IPS-15b (cell line): ENCODE data around the gene SOX9.

Experiments
- H3K27me3 ChIP-seq: one replicate; pipeline ENCODE4 v1.6.1; 2013; ENCODE audit warnings: low read length; ENCODE audit not compliant: control insufficient read depth, insufficient read depth
- H3K36me3 ChIP-seq: one replicate; pipeline ENCODE4 v1.6.1; 2013; ENCODE audit warnings: low read length; ENCODE audit not compliant: control insufficient read depth, insufficient read depth
- H3K4me1 ChIP-seq: one replicate; pipeline ENCODE4 v1.6.1; 2013; ENCODE audit warnings: mild to moderate bottlenecking, low read length; ENCODE audit not compliant: control insufficient read depth, insufficient read depth
- H3K4me3 ChIP-seq: one replicate; pipeline ENCODE4 v1.5.1; 2013; ENCODE audit warnings: low read depth, low read length
- H3K9ac ChIP-seq: one replicate; pipeline ENCODE4 v1.6.1; 2013; ENCODE audit warnings: low read depth, mild to moderate bottlenecking, low read length
- H3K9me3 ChIP-seq: one replicate; pipeline ENCODE4 v1.6.1; 2013; ENCODE audit warnings: mild to moderate bottlenecking, low read length; ENCODE audit not compliant: control insufficient read depth, insufficient read depth

SOX9 gene

DNA sequence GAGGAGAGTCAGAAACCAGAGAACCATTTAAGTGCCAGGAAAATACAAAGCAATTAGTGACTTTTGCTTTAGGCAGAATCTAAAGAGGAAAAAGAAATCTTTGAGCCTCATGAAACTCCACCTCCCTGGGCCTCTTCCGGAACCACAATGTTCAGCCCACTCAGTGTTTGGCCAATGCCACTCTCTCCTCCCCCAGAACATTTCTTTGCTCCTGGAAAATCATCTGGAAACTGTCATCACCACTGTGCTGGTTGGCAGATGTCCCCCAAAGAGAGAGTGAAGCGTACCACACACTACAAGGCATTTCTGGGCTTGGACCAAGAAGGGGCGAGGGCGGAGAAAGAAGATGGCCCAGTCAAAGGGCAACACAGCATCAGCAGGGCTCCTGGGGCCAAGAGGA lies 7.1 kb upstream of the SOX9 start:
- peaks cover 20% of the 10 kb centered on the region for H3K4me1 ChIP-seq
- H3K9ac ChIP-seq, result no peak overlapping the region
- H3K4me3 ChIP-seq, result no peak overlapping the region
- no peaks in the 10 kb centered on the region for H3K9me3 ChIP-seq
- H3K27me3 ChIP-seq, result peaks cover 70% of the 10 kb centered on the region
- H3K36me3 ChIP-seq, result no peaks in the 10 kb centered on the region

DNA sequence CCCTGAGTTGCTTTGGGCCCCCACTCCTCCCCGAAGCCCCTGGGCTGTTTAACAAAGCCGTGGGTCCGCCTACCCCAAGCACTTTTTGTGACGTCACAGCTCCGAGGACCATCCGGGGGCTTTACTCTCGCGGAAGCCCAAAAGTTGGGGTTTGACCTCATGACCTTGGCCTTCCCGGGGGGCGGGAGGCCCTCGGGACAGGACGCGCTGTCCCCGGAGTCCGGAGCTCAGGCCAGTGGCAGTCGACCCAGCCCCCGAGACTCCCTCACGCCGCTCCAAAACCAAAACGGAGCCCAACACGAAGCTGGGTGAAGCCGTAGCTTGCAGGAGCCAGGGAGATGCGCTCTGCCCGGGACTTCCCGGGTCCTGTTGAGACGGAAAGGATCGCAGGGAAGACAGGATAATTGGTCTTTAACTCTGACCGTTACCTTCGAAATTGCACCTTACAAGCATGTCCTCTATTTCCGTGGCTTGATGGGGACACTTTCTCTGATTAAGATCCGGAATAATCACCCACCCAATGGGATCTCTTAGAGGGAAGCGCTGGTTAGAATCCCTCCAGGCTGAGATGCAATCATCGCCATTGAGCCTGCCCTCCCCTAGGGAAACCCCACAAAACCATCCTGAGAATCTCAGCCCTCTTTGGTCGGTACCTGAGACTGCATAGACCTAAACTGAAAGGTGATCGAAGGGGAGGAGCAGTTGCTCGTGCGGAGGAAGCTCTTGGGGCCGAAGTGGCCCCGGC lies 4.9 kb upstream of the SOX9 start:
- Histone ChIP-seq H3K9ac (no peak overlapping the region), H3K27me3 (peaks cover 74% of the 10 kb centered on the region), H3K4me3 (peak overlapping the region; percentile 81), H3K9me3 (no peaks in the 10 kb centered on the region), H3K4me1 (peaks cover 18% of the 10 kb centered on the region), H3K36me3 (no peaks in the 10 kb centered on the region)

DNA sequence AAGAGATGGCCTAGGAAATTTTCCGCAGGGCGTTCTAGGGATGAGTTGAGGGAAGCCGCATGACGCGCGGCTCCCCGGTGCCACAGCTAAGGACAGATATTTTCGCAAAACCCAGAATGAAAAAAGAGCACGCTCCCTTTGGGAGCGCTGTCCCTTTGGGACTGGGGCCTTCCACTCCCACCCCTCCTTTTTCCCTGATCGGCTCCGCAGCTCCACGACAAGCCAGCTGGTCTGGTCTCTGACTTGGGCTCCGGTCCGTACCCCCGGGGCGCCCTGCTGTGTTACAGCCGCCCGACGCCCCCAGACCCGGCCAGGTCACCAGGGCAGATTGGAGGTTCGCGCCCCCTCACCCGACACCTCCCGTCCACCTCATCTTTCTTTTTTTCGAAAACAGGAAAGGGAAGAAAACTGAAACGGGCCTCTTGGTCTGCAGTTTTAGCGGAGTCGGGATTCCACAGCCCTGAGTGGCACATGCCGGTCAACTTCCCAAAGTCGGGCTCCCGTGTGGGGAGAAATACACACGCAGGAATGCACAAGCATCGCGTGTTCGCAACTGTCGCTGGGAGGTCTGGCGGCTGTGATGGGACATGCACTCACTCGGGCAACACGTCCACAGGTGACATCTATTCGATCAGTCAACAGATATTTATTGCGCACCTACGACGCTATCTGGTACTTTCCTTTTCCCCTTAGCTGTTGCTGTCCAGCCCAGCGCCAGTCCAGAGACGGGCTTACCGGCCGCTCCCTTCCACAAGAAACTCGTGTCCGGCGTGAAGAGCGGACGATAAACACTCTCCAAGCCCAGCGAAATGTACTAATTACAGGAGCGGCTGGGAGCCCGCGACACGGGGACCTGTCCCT lies 3.9 kb upstream of the SOX9 start:
- H3K9ac ChIP-seq, result no peak overlapping the region
- H3K27me3 ChIP-seq, result peaks cover 76% of the 10 kb centered on the region
- H3K4me1 ChIP-seq, result peaks cover 12% of the 10 kb centered on the region
- H3K9me3 ChIP-seq, result no peaks in the 10 kb centered on the region
- H3K36me3 ChIP-seq, result no peaks in the 10 kb centered on the region
- H3K4me3 ChIP-seq, result peak overlapping the region; percentile 81

DNA sequence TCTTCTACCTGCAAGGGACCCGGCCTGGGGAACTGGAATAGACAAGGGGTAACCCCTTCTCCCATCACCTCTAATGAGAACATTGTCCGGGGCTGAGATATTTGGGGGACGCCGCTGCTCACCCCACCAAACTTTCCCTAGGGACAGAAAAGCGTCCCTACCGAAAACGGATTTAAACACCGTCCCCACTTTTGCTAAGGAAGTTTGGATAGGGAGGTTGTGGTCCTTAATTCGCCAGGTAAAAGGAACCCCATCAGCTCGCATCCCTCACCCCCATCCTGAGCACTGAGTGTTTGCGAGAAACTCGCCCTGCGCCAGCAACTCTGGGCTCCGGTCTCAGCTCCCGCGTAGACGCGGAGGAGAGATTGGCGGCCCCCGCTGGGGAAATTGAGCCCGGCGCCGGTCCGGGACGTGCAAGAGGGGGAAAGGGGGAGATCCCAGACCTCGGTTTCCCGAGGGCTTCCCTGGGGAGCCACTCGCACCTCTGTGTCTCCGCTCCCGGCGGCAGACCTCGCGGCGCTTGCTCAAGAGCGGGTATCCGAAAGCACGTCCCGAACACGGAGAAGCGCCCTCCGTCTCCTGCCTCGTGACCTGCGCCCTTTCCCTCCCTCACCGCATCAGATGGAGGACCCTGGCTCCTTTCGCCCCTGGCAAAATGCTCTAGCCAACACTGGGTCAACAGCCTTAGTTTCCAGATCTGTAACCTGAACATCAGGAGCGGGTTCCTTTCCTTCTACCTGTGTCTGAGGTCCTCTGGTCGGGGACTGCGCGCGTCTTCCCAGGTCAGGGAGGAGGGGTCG lies 3.1 kb upstream of the SOX9 start:
- no peaks in the 10 kb centered on the region for H3K36me3 ChIP-seq
- no peaks in the 10 kb centered on the region for H3K9me3 ChIP-seq
- peaks cover 75% of the 10 kb centered on the region for H3K27me3 ChIP-seq
- H3K9ac ChIP-seq, result no peak overlapping the region
- peak overlapping the region; percentile 81 for H3K4me3 ChIP-seq
- H3K4me1 ChIP-seq, result peaks cover 9% of the 10 kb centered on the region

DNA sequence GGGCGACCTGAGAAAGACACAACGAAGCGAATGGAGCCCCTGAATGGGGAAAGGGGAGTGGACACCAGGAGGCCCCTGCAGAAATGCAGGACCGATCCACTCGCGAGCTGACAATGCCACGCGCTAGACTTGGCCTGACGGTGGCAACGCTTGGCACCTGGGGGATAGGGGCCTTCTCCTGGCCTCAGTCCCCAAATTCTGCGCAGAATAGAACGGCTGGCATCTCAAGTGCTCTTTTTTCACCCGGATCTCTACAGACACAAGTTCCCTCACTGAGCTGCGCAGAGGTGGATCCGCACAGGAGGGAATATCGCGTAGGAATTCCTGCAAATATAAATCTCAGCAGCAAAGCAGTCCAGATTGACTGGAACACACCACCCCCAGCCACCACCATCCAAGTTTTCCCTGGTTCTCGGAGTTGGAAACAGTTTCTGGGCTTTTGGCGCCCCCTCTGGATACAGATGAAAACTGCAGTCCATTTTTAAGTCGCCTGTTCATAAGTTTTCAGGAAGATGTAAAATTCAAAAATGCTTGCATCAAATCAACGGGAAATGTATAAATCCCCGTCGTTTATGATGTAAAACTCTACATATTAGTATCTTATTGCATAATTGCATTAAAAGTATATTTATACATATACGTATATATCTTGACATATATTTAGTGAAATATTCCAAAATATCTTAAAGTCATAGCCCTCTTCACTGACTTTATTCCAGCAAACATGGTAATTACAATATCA lies 2.3 kb upstream of the SOX9 start:
- no peaks in the 10 kb centered on the region for H3K36me3 ChIP-seq
- H3K27me3 ChIP-seq, result peaks cover 80% of the 10 kb centered on the region
- H3K4me1 ChIP-seq, result peaks cover 9% of the 10 kb centered on the region
- H3K9me3 ChIP-seq, result no peaks in the 10 kb centered on the region
- peak overlapping the region; percentile 81 for H3K4me3 ChIP-seq
- H3K9ac ChIP-seq, result no peak overlapping the region

DNA sequence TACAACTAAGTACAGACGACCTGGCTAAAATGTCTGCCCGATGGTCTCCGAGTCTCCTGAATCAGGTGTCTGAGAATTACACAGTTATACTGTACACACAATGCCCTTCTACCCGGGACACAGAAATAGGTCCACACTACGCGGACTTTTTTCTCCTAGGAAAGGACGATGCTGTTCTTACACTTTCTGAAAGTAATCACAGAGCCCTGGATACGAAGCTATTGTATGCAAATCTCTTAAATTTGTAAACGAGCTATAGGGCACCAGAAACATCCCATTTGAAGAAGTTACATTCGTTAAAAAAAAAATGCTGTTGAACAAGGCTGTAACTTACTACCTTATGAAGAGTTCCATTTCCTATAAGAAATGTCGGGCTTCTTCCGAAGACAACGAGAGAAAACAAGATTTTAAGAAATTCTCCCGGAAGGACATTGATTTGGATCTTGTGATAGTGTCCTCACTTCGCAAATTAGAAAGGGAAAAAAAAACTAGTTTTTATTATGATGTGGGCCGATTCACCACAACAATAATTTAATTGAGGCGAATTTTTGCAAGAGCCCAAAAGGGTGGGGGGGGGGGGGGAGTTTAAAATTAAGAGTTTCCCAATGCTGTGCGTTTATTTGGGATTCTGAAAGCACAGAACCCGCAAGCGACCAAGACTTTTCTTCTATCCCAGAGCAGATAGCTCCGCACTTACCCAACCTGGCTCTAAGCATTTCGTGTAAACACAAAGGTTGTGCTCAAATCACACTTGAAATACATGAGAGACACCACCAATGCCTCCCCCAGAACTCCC lies 1.5 kb upstream of the SOX9 start:
- Histone ChIP-seq H3K4me3 (peak overlapping the region; percentile 56), H3K9me3 (no peaks in the 10 kb centered on the region), H3K9ac (no peak overlapping the region), H3K4me1 (peaks cover 9% of the 10 kb centered on the region), H3K27me3 (peaks cover 79% of the 10 kb centered on the region), H3K36me3 (peaks cover 5% of the 10 kb centered on the region)

DNA sequence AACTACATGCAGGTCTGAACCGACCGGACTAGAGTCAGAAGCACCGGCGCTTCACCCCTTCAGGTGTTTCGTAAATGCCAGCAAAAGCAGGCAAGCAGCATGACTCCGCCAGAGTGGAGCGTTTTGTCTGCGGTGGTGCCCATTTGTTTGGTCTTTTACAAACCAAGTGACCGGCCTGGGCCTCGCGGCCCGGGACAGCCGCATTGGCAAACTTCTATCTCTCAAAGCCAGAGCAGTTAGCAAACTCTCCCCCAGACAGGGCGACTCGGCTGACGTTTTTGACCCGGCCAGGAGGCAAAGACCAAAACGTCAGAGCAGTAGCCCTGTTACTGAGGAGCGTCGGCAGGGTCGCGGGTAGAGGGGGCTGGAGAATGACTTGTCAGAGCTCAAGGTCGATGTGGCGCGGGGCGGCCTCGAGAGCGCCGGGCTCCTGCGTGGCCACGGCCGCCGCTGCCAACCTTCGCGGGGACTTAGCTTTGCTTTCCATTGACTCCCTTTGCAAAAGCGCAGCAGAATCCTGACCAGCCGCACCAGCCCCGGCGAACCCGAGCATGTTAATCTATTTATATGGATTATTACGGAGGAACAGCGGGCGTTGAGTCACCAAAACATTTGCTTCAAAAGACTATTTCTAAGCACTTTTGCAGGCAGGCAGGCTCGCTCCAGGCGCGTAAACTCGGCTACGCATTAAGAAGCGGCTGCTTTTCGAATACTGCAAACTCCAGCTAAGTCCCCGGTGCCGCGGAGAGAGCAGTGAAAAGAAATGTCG lies 763 bp upstream of the SOX9 start:
- Histone ChIP-seq H3K9me3 (no peaks in the 10 kb centered on the region), H3K36me3 (peaks cover 5% of the 10 kb centered on the region), H3K4me3 (peak overlapping the region; percentile 56), H3K4me1 (peaks cover 15% of the 10 kb centered on the region), H3K27me3 (peaks cover 75% of the 10 kb centered on the region), H3K9ac (no peak overlapping the region)

DNA sequence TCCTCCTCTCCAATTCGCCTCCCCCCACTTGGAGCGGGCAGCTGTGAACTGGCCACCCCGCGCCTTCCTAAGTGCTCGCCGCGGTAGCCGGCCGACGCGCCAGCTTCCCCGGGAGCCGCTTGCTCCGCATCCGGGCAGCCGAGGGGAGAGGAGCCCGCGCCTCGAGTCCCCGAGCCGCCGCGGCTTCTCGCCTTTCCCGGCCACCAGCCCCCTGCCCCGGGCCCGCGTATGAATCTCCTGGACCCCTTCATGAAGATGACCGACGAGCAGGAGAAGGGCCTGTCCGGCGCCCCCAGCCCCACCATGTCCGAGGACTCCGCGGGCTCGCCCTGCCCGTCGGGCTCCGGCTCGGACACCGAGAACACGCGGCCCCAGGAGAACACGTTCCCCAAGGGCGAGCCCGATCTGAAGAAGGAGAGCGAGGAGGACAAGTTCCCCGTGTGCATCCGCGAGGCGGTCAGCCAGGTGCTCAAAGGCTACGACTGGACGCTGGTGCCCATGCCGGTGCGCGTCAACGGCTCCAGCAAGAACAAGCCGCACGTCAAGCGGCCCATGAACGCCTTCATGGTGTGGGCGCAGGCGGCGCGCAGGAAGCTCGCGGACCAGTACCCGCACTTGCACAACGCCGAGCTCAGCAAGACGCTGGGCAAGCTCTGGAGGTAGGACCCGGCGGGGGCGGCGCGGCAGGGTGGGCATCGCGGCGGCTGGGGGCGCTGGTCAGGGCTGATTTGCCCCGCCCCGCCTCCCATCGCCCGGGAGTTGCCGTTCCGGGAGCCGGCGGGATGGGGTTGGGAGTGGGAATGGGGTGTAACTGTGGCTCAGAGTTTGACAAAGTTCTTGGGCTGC lies 567 bp downstream of the SOX9 start:
- H3K36me3 ChIP-seq, result peaks cover 5% of the 10 kb centered on the region
- peak overlapping the region; percentile 82 for H3K4me3 ChIP-seq
- peaks cover 61% of the 10 kb centered on the region for H3K27me3 ChIP-seq
- H3K9me3 ChIP-seq, result no peaks in the 10 kb centered on the region
- H3K4me1 ChIP-seq, result peaks cover 18% of the 10 kb centered on the region
- H3K9ac ChIP-seq, result no peak overlapping the region

DNA sequence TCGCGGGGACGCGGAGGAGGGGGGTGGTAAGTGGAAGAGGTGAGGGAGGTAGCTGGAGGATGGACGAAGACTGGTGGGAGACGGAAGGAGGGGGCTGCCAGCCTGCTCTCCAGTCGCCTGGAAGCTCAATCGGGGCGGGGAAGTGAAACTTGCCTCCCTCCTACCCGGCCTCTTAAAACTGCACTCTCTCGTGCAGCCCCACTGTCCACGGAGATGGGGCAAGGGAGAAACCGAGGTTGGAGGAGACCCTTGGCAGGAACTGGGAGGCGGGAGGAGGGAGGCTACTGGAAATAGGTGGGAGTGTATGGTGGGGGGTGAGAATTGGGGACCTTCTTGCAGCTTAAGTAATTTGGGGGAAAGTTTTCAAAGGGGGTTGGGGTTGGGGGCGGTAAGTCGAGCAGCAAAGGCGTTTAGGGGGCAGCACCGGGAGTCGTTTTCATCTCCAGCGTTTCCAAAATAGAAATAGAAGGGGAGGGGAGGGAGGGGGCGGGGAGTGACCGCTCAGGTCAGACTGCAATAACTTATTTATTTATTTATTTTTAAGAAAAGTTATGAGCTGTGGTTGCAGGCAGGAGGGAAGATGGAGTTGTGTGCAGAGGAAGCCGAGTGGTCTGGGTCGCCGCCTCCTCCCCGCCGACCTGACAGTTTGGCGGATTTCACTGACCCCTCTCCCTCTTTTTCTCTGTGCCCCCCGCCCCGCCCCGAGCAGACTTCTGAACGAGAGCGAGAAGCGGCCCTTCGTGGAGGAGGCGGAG lies 1.4 kb downstream of the SOX9 start:
- Histone ChIP-seq H3K4me3 (peak overlapping the region; percentile 82), H3K4me1 (peaks cover 23% of the 10 kb centered on the region), H3K36me3 (peaks cover 5% of the 10 kb centered on the region), H3K9ac (no peak overlapping the region), H3K27me3 (peaks cover 53% of the 10 kb centered on the region), H3K9me3 (no peaks in the 10 kb centered on the region)
